ENCODE measurements around the gene DEFB132. TPM values are rescaled to one million over a fixed set of nuclear protein-coding genes. Genes with fewer than 3 reads are reported as not detected.

DEFB132 gene
- total and polyA plus RNA-seq, 2 donors (not counting 3 experiments of a cell fraction or from before 2014, with no cell fraction given) = not detected

- Histone ChIP-seq H2AFZ (ENCODE audit: low read depth, low read length) (no peak overlapping the region), H3K4me2 (ENCODE audit: insufficient read depth, low read length) (no peak overlapping the region), H3K9me3 (replicated peaks; ENCODE audit: control insufficient read depth, insufficient read depth, low read length) (no peaks in the 10 kb centered on the region), H3K9me1 (replicated peaks; ENCODE audit: control insufficient read depth, extremely low read depth, insufficient read depth, low read length) (no peaks in the 10 kb centered on the region), H3K4me1 (ENCODE audit: control insufficient read depth, extremely low read depth, insufficient read depth, low read length) (no peaks in the 10 kb centered on the region), H3K27ac (ENCODE audit: insufficient read depth, low read depth, low read length) (no peak overlapping the region), H3K79me2 (ENCODE audit: control insufficient read depth, insufficient read depth, low read length) (no peaks in the 10 kb centered on the region), H4K20me1 (replicated peaks; ENCODE audit: control insufficient read depth, extremely low read depth, insufficient read depth, low read length) (no peaks in the 10 kb centered on the region), H3K4me3 (replicated peaks in 1 of 3; ENCODE audit: insufficient read depth in 1 of 3, low read depth in 1 of 3, low read length in 3 of 3) (no peak overlapping the region), H3K27me3 (ENCODE audit: control insufficient read depth in 2 of 2, insufficient read depth in 2 of 2, low read length in 2 of 2) (no peaks in the 10 kb centered on the region), H3K36me3 (ENCODE audit: control insufficient read depth in 2 of 2, extremely low read depth in 1 of 2, insufficient read depth in 2 of 2, low read length in 2 of 2) (peaks cover 0 to 24% of the 10 kb centered on the region in 2 experiments), H3K9ac (replicated peaks; ENCODE audit: extremely low read depth, insufficient read depth, low read length) (no peak overlapping the region)
- ChIA-PET POLR2A (no interaction called here), CTCF (interaction anchor here (2.7 kb wide), 1 partner anchor 57 kb away, joined by 7 read pairs; no protein-coding TSS in a partner anchor)
- BruUV-seq (replicated peaks) = no TSS peak
- TF ChIP-seq MYC (IDR thresholded peaks at IDR 0.05; ENCODE audit: low read depth, low read length) = no peak
- TF ChIP-seq POLR2A (IDR thresholded peaks at IDR 0.05; ENCODE audit: low read depth, low read length) = no peak
- TF ChIP-seq EZH2 (IDR thresholded peaks at IDR 0.05; ENCODE audit: borderline replicate concordance, low read depth, low read length, severe bottlenecking) = no peak
- no peak for TF ChIP-seq CTCF (IDR thresholded peaks at IDR 0.05; ENCODE audit: extremely low read depth in 1 of 2, insufficient read depth in 1 of 2, low read depth in 1 of 2, low read length in 2 of 2)
- no peak for TF ChIP-seq GATA2 (IDR thresholded peaks at IDR 0.05; ENCODE audit: insufficient read depth, insufficient read length, low read depth, low read length)
- TF ChIP-seq JUN (IDR thresholded peaks at IDR 0.05; ENCODE audit: borderline replicate concordance, insufficient read depth, insufficient read length, low read depth) = no peak
- dilution Hi-C loops (cut with MboI; ENCODE audit: extremely low pct_ligation_motif_present, low sequenced_read_pairs) (no loop called here), intact Hi-C loops (cut with micrococcal nuclease) (no loop called here)
- FAIRE-seq = peak; percentile 64
- no peak for DNase-seq (ENCODE audit: low read depth, low spot score)
Measured at GRCh38 chr20:272718-273117, 15.2 kb downstream of the DEFB132 start.

- FAIRE-seq = no peak
- CTCF ChIA-PET = interaction anchor here (2.7 kb wide), 1 partner anchor 56 kb away, joined by 7 read pairs; no protein-coding TSS in a partner anchor
- no TSS peak for BruUV-seq (replicated peaks)
Measured at GRCh38 chr20:273884-274283, 16.4 kb downstream of the DEFB132 start.

More at GRCh38 chr20:273884-274283, 16.4 kb downstream of the DEFB132 start:
- Histone ChIP-seq H4K20me1 (replicated peaks; ENCODE audit: control insufficient read depth, extremely low read depth, insufficient read depth, low read length) (no peaks in the 10 kb centered on the region), H3K9ac (replicated peaks; ENCODE audit: extremely low read depth, insufficient read depth, low read length) (no peak overlapping the region), H3K4me3 (replicated peaks in 1 of 3; ENCODE audit: insufficient read depth in 1 of 3, low read depth in 1 of 3, low read length in 3 of 3) (no peak overlapping the region), H3K79me2 (ENCODE audit: control insufficient read depth, insufficient read depth, low read length) (no peaks in the 10 kb centered on the region), H3K4me2 (ENCODE audit: insufficient read depth, low read length) (no peak overlapping the region), H3K4me1 (ENCODE audit: control insufficient read depth, extremely low read depth, insufficient read depth, low read length) (no peaks in the 10 kb centered on the region), H3K9me1 (replicated peaks; ENCODE audit: control insufficient read depth, extremely low read depth, insufficient read depth, low read length) (no peaks in the 10 kb centered on the region), H3K27ac (ENCODE audit: insufficient read depth, low read depth, low read length) (no peak overlapping the region), H3K9me3 (replicated peaks; ENCODE audit: control insufficient read depth, insufficient read depth, low read length) (no peaks in the 10 kb centered on the region), H2AFZ (ENCODE audit: low read depth, low read length) (no peak overlapping the region), H3K27me3 (ENCODE audit: control insufficient read depth in 2 of 2, insufficient read depth in 2 of 2, low read length in 2 of 2) (no peaks in the 10 kb centered on the region), H3K36me3 (ENCODE audit: control insufficient read depth in 2 of 2, extremely low read depth in 1 of 2, insufficient read depth in 2 of 2, low read length in 2 of 2) (peaks cover 0 to 29% of the 10 kb centered on the region in 2 experiments)
- POLR2A ChIA-PET = no interaction called here
- no peak for DNase-seq (ENCODE audit: low read depth, low spot score)
- intact Hi-C loops (cut with micrococcal nuclease) = no loop called here
- TF ChIP-seq MYC (IDR thresholded peaks at IDR 0.05; ENCODE audit: low read depth, low read length) (no peak), MAX (IDR thresholded peaks at IDR 0.05; ENCODE audit: insufficient read depth, insufficient read length) (no peak), FOS (IDR thresholded peaks at IDR 0.05; ENCODE audit: borderline replicate concordance, insufficient read depth, low read length) (no peak), POLR2A (IDR thresholded peaks at IDR 0.05; ENCODE audit: low read depth, low read length) (no peak), GATA2 (IDR thresholded peaks at IDR 0.05; ENCODE audit: insufficient read depth, insufficient read length, low read depth, low read length) (no peak), POLR2AphosphoS5 (IDR thresholded peaks at IDR 0.05; ENCODE audit: insufficient read depth, low read depth, low read length) (no peak), CTCF (IDR thresholded peaks at IDR 0.05; ENCODE audit: extremely low read depth in 1 of 2, insufficient read depth in 1 of 2, low read depth in 1 of 2, low read length in 2 of 2) (no peak), EZH2 (IDR thresholded peaks at IDR 0.05; ENCODE audit: borderline replicate concordance, low read depth, low read length, severe bottlenecking) (no peak), JUN (IDR thresholded peaks at IDR 0.05; ENCODE audit: borderline replicate concordance, insufficient read depth, insufficient read length, low read depth) (no peak)
- dilution Hi-C loops (cut with MboI; ENCODE audit: extremely low pct_ligation_motif_present, low sequenced_read_pairs) = no loop called here

Measured in endothelial cell of umbilical vein (primary cell).